GM04503 (cell line): Measurements from ENCODE around the gene ATF6.
"Not testable (repeated sequence)": the region's sequence is repeated elsewhere in the genome, so short reads cannot be mapped to it uniquely, and the experiment has no call there.

Source experiments
- DNase-seq: peaks from one replicate; pipeline ENCODE4 v3.0.0-alpha.2; 2012; ENCODE audit warnings: low read depth

Gene ATF6, protein sequence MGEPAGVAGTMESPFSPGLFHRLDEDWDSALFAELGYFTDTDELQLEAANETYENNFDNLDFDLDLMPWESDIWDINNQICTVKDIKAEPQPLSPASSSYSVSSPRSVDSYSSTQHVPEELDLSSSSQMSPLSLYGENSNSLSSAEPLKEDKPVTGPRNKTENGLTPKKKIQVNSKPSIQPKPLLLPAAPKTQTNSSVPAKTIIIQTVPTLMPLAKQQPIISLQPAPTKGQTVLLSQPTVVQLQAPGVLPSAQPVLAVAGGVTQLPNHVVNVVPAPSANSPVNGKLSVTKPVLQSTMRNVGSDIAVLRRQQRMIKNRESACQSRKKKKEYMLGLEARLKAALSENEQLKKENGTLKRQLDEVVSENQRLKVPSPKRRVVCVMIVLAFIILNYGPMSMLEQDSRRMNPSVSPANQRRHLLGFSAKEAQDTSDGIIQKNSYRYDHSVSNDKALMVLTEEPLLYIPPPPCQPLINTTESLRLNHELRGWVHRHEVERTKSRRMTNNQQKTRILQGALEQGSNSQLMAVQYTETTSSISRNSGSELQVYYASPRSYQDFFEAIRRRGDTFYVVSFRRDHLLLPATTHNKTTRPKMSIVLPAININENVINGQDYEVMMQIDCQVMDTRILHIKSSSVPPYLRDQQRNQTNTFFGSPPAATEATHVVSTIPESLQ

DNA sequence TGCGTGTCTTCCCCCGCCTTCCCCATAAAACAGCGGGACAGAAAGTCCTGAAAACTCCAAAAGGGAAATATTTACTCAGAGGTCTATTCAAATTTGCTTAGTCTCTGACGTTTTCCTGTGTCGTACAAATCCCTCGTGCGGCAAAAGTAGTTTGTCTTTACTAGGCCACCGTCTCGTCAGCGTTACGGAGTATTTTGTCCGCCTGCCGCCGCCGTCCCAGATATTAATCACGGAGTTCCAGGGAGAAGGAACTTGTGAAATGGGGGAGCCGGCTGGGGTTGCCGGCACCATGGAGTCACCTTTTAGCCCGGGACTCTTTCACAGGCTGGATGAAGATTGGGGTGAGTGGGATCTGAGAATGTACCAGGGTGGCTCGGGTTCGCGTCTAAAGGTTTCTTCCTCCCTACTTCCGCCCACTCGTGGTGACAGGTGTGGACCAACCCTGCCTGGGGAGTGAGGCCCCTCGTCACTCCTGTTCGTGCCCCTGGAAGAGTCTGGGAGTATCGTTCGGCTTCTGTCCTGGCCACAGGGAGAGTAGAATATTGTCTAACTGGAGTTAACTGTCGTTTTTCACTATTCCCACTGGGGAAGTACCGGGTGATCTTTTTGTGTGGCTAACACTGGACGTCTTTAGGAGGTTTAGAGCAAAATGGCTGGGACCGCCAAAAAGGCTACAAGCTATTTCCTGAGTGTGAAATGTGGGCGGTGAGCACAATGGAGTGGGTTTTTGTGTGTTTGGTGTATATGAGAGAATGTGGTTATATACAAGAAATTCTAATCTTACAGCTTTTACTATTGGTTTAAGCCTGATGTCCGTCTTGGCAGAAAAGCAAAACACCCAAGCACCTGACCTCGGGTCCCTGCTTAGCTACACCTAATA is at the start of gene ATF6:
ATF6 (plus strand) TSS at position 219 of the 880 bp plus-strand sequence; CDS start at position 260, 41 bp downstream.
- peak; percentile 72 for DNase-seq

DNA sequence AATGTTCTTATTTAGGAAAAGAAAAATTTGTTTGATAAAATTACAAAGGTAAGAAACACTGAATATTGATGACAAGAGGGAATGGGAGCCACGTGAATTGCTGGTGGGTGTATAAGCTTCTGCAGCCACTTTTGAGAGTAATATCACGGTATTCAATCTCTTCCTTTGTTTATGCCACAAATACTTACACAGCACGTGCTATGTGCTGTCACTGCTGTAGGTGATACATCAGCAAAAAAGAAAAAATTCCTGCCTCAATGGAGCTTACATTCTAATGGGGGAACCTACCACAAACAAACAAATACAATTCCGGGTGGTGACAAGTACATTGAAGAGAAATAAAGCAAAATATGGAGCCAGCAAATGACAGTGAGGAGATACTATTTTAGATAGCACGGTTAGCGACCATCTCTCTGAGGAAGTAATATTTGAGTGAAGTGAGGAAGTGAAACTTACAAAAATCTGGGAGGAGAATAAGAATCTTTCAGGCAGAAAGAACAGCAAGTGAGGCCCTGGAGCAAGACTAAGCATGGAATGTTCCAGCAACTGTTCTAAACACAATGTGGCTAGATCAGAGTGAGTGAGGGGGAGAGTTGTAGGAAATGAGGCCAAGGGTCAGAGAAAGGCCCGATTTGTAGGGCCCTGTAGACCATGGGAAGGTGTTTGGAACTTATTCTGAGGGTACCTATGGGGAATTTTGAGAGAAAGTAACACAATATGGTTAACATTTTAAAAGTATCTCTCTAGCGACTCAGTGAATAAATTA is 47.4 kb upstream of the ATF6 start:
- no peak for DNase-seq

DNA sequence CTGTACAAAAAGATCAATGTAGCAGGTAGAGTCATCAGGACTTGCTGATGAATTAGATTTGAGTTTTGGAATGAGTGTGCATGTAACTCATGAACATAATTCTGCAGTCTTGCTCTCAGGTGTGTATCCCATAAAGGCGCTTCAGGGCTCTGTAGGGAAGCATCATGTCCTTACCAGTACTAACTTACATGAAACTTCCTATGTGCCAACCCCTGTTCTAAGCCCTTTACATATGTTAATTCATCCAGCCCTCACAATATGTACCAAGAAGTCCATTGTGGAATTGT is 46.9 kb upstream of the ATF6 start:
- DNase-seq: no peak

DNA sequence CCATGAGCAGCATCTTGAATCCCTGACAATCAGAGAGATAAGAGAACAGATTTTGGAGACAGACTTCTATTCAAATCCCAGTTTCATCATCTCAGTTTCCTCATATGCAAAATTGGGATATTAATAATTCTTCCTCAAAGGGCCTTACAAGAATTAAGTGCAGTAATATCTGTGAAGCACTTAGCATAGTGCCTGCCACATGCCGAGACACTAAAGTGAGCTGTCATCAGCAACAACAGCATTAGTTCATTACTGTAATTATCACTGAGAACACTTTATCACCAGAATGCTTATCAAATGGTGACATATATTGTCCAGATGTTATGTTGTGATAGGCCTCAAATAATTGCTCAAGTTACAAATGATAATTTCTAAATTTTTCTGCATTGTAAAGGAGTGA is 45.7 kb upstream of the ATF6 start:
- DNase-seq: no peak

DNA sequence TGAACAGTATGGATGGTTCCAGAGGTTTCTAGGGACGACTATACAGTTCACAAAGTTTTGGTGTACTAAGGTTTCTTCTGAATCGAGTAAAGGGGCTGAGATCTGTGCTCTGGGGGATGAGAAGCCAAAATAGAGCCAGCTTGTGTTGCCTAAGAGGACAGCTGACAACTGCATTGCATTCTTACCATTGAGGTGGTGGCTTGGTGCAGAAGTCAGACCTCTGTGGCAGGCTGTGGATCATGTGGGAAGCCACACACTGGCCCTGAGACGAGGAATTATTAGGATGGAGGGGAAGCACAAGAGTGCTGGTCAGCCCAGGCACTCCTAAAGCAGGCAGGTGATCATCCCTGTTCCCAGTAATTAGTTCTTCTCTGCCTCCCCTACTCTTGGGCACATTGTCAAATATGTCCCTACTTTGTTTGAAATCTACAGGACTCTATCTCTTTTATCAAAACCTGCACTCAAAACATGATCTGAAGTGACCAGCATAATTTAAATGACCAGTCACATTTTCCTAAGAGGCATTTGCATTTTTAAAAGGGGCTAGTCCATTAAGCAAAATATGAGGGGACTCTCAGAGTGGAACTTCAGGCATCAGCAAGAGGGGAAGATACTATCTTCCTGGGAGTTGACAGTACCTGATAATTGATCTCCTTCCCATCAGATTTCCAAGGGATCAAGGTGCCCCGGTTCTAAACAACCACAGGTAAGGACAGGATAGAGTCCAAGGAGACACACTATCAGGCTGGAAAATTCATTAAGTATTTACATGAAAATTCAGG is 45.0 kb upstream of the ATF6 start, which contains the start of gene FCRLB:
FCRLB (plus strand) TSS at position 589 of the 782 bp plus-strand sequence. CDS start 1,129 bp downstream, outside the sequence.
- DNase-seq: no peak

DNA sequence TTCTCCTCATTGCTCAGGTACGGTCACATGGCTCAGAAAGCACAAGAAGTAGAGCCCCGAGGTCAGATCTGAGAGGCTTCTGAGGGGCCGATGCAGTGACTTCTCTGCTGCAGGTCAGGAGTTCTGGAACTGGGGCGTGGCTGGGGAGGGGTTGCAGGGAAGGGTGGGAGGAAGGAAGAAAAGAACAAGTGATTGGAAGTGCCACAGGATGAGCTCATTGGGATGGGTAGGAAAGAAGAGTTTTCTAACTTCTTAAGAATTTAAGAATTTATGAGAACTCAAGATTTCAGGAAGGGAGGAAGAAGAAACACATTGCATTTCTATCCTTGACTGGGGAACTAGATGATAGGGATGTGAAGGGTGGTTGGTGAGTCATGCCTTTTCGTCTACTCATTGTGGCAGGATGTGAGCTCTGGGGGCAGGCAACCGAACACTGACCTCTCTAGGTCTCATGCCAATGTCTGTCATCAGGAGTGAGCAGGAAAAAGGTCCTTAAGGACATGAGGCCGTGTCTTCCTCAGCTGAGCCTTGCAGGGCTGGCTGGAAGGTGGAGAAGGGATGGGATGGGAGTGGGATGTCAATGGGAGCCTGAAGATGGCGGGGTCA is 44.3 kb upstream of the ATF6 start:
- DNase-seq: peak; percentile 93

DNA sequence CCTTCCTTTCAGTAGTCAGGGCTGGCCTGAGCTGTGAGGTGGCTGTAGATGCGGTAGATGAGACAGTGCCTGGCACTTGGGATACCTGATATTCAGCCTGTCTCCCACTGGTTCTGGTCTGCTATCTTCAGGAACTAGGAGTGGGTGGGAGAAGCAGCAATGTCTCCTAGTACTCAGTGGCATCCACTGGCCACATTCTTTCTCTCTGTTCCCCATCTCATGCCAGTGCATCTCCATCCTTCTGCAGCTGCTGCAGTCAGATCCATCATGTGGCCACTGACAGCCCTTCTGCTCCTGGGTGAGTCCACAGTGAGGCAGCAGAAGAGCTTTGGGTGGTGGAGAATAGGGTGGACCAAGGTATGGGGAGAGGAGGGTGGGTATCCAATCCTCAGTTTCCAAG is 43.7 kb upstream of the ATF6 start:
- DNase-seq: no peak

DNA sequence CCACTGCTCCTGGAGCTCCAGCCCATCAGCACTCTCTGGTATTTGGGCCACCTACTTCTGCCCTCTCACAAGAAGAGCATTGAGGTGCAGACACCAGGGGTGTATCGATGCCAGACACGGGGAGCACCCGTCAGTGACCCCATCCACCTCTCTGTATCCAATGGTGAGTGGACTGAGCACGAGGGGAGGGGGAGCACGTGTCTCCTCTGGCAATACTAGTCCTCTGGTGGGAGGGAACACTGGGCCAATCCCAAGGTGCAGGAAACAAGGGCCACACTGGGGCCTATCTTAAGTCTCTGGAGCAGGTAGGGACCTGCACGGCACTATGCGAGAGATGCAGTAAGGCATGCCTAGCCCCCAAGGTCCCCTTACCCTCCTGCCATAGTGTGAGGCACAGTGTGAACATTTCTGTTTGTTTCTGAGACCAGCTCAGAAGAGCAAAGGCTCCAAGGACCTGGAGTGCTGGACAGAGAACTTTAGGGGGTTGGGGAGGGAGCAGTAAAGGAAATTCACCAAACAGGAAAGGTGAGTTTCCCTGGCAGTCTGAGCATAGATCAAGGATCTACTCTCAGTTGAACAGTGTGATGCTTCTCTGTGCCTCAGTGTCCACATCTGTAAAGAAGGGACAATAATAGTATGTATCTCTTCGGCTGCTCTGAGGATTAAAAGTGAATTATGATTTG is 42.5 kb upstream of the ATF6 start:
- no peak for DNase-seq

DNA sequence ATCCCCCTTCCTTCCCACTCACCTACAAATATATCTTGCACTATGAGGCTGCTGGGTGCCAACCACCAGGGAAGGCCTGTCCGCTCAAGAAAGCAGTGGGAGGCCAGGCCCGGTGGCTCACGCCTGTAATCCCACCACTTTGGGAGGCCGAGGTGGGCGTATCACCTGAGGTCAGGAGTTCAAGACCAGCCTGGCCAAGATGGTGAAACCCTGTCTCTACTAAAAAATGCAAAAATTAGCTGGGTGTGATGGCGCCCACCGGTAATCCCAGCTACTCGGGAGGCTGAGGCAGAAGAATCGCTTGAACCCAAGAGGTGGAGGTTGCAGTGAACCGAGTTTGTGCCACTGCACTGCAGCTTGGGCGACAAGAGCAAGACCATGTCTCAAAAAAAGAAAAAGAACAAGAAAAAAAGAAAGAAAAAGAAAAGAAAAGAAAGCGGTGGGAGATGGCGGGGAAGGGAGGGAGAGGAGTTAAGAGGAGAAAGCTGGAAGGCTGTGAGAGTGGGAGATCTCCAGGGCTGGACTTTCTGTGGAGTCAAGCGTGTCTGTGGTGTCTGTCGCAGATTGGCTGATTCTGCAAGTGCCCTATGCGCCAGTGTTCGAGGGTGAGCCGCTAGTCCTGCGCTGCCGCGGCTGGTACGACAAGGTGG is 40.7 kb upstream of the ATF6 start:
- not testable (repeated sequence) for DNase-seq

DNA sequence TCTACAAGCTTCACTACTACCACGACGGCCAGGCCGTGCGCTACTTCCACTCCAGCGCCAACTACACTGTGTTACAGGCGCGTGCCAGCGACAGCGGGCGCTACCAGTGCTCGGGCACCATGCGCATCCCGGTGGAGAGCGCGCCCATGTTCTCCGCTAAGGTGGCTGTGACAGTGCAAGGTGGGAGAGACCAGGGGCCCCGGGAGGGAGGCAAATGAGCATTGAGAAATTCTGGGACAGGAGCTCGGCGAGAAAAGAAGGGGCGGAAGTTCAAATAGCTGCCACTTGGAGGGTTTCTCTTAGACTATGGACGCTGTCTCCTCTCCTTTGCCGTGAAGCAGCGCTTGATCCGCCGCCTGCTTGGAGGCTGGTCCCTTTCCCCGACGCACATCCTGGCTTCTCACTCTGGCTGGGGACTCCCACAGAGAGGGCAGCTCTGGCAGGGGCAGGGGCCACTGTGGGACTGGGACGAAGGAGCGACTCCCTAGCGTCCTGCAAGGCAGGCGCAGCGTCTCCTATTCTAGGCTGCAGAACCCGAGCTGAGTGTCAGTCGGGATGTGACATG is 40.1 kb upstream of the ATF6 start:
- DNase-seq: peak; percentile 18

DNA sequence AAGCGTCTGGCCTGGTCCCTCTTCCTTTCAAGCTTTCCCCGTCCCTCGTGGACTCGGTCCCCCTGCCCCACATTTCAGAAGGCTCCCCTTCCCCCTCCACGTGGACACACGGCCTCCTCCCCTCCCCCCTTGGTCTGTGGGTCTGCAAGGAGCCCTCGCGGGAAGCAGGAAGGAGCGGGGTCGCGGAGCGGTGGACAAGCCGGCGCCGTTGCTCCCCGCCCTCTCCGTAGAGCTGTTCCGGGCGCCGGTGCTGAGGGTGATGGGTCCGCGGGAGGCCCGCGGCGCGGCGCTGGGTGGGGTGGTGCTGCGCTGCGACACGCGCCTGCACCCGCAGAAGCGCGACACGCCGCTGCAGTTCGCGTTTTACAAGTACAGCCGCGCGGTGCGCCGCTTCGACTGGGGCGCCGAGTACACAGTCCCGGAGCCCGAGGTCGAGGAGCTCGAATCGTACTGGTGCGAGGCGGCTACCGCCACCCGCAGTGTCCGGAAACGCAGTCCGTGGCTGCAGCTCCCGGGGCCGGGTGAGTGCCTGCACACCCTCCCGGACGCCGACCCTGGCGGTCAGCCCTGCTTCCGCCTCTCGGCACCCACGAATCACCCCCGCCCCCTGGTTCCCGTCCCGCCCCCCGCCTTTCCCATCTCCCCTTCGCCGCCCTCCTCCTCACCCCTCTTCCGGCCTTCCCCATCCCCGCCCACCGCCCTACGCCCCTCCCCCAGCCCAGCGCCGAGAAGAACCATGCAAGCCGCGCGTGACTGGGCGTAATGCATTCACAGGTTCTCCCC is 39.5 kb upstream of the ATF6 start:
- peak; percentile 17 for DNase-seq

DNA sequence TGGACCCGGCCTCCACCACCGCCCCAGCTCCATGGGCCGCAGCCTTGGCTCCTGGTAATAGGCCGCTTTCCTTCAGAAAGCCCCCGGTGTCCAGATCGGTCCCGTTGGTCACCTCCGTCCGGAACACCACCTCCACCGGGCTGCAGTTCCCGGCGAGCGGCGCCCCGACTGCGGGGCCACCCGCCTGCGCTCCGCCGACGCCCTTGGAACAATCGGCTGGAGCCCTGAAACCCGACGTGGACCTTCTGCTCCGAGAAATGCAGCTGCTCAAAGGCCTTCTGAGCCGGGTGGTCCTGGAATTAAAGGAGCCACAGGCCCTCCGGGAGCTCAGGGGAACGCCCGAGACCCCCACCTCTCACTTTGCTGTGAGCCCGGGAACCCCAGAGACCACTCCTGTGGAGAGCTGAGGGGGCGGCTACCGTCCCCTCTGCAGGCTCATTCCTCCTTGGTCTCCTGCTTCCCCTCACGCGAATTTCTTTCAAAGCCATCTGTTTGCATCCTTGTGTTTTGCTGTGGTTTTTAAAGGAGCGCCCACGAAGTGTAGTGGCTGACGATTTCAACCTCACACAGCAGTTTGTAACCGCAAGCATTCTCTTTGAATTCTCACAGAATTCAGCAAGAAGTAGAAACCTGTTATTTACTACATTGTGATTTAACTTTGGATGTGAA is 38.7 kb upstream of the ATF6 start:
- peak; percentile 70 for DNase-seq

DNA sequence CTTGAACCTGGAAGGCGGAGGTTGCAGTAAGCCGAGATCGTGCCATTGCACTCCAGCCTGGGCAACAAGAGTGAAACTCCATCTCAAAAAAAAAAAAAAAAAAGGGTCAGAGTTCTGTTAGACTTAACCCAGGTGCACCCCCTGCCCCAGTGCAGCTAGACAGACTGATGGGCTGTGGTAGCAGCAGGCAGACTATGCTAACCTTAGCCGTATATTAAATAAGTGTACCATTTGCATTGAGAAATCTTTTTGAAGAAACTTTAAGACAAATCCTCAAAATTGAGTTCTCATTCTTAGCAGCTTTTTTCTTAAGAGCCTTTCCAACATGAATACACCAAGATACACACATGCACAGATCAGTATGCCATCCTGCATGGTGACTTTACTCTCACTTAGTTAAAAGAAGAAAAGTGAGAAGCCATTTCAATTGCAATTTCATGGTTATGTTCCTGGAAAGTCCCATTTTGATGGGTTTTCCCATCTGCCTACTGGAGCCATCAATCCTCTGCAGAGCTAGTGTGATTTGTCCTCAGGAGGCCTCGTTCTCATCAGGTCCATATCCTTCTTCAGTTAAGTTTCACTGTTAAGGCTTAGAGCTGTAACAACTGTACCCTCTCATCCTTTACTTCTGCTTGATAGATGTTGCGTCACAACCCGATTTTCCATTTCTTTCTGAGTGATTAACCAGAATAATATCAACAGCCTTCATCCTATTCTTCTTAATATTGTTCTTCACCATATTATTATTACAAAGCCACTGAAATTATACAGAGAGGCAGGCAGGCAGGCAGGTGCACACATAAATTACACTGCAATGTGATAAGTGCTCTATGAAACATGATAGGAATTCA is 37.5 kb upstream of the ATF6 start:
- no peak for DNase-seq

DNA sequence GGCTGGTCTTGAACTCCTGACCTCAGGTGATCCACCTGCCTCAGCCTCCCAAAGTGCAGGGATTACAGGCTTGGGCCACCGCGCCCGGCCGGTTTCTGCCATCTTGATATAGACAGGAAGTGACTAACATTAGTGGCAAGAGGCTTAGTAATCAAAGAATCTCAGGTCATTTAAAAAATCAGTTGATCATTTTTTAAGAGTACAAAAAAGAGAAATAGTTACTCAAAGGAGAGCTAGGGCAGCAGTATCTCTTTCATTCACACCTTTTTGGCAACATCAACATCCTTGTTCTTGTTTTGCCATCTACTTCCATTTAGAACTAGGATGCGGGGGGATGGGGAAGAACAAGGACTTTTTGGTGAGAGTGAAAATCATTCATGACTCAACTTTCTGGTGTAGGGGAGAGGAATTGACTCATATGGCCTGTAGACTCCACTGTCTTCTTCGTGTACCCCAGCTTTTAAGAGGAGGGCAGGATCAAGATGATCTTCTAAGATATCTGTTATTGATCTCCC is 36.0 kb upstream of the ATF6 start:
- peak; percentile 14 for DNase-seq

DNA sequence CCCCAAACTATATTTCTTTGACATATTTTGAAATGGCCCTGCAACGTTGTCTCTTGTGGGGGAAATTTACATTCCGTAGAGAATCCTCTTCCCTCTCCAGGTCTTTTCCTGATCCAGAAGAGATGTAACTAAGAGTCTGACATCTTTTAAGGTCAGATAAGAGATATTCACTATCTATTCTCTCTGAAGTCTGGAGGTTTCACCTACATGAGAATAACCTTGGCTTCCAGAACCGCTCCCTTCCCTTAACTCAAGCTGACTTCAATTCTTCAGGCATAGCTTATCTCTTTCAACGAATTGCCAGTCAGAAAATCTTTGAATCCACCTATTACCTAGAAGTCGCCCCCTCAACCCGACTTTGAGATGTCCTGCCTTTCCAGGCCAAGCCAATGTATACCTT is 34.9 kb upstream of the ATF6 start:
- DNase-seq: no peak

DNA sequence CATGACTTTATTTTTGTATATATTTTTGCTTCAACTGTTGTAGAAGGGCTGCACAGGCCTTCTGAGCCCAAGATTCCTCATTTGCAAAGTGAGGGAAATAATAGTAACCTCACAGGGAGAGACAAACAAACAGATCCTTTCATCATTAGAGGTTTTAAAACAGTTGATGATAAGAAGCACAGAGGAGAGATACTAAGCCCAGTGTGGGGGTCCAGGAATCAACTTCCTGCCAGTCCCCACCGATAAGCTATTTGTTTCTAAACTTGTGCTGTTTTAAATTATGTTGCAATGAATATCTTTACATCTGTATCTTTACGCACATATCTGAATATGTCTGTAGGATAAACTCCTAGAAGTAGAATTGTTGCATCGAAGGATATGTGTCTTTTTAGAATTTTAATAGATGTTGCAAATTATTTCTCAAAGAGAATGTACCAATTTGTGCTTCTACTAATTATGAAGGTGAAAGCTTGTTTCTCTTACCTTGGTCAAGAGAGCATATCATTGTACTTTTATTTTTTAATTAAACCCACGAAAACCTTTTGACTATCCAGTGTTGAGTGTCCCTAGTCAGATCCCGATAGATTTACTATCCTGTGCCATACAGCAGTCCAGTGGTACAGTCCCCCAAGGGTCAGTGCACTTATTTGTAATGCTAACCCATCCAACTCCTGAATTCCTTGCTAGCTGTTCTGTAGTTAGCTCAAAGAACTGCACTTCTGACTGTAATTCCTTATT is 34.0 kb upstream of the ATF6 start:
- no peak for DNase-seq
